HG03060 (cell line): ENCODE measurements around the gene CHST3.

ENCODE experiments used
- ATAC-seq: cut with Tn5 transposase; IDR thresholded peaks from one replicate; pipeline ENCODE4 v1.9.1; 2021; ENCODE audit warnings: low read depth, moderate number of reproducible peaks; ENCODE audit not compliant: unreplicated experiment

Gene CHST3

GRCh38 chr10:72009051-72009424 lies 44.8 kb downstream of the CHST3 start:
- no peak for ATAC-seq

GRCh38 chr10:72009425-72010081 lies 45.4 kb downstream of the CHST3 start:
- no peak for ATAC-seq

- ATAC-seq, result no peak
Observed at GRCh38 chr10:72010234-72010973, 46.2 kb downstream of the CHST3 start.

DNA sequence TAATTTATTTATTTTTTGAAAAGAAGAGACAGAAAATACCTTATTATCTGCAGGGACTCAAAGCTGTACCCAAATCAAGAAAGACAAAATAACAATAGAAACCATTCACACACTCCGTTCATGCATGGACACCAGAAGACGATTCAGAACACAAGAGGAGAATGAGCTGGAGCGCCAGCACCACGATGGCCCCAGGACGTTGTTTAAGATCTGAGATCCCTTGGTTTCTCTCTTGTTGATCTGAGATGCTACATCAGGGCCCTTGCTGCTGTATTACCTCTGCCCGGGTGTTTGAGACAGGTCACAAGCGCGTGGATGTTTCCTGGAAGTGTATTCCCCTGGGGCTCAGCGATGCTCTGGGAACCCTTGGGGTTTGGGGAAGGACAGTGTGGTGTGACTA lies 46.8 kb downstream of the CHST3 start:
- no peak for ATAC-seq

GRCh38 chr10:72011468-72011867 lies 47.3 kb downstream of the CHST3 start:
- no peak for ATAC-seq

DNA sequence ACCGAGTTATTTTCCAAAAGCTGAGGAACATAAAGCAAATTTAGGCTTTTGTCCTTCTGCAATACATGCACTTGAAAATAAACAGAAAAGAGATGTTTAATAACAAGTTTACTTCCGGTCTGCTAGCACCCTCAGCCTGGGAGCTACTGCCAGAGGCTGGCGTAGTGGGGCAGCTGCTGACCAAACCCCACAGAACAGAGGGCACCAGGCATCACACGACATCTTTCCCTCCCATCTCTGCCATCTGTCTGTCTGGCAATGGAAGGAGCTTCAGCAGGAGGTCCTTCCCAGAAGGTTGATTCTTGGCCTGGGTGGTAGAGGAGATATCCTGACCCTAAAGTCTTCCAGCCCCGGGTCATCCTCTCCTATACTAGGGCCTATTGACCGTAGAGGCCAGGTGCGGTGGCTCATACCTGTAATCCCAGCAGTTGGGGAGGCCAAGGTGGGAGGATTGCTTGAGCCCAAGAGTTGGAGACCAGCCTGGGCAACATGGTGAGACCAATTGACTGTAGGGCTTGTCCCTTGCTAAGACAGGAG lies 47.8 kb downstream of the CHST3 start:
- ATAC-seq, result no peak

DNA sequence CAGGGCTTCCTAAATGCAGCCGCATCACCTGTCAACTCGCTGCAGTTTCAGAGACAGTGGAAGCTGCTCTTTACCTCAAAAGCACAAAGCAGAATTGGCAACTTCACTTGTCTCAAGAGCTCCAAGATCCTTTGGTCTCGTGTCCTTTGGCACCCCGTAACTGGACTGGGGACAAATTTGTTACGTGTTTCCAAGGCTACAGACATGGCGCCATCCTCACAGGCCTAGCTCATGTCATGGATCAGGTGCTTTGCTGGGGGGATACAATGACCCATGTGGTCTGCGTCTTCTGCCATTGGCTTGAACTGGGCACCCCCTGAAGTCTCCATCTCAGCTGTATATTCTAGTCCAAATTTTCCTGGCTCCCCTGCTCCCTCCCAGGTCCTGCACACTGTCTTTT lies 48.6 kb downstream of the CHST3 start:
- no peak for ATAC-seq

DNA sequence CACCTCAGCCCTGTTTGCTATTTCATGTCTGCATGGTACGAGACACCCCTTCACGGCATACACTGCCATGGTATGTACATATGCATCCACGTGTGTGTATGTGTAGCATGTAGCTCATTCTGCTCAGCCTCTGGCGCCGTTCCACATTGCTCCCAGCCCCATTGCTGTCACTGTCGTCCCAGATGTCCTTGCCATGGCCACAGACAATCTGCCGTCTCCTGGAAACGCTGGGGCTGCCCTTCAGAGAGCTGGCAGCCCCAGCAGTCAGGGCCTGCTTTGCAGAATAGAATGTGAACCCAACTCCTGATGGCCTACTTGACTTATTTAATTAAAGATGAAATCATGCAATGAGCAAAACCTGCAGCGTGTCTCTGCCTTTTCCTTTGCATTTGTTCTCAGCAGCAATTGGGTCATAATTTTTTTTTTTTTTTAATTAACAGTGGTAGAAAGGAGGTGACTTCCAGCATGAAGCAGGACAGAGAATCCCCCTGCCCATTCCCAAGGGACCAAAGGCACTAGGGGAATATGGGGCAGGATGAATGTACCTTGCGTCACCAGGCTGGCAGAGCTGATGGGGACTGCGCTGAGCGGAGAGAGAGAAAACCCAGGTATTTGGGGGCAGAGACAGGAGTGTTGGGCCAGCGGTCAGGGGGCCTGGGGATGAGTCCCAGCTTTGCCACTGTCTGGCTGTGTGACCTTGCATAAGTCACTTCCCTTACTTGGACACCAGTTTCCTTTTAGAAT lies 49.2 kb downstream of the CHST3 start:
- no peak for ATAC-seq

DNA sequence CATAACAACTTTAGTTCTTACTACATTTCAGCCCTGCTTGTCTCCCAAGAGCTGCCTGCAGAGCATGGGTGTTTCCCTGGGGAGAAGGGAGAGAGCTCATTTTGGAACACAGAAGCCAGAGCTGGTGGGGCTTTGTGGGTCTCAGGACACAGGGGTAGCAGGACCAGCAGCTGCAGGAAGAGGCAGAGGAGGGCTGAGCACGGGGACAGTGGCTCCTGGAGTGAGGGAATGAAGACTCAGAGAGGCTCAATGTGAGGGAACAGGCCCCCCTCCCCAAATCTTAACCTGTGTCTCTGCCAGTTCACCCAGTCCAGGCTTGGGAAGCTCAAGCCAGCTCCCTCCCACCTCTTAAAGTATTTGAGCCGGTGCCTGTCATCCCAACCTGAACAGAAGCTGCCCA lies 50.0 kb downstream of the CHST3 start:
- ATAC-seq, result no peak

DNA sequence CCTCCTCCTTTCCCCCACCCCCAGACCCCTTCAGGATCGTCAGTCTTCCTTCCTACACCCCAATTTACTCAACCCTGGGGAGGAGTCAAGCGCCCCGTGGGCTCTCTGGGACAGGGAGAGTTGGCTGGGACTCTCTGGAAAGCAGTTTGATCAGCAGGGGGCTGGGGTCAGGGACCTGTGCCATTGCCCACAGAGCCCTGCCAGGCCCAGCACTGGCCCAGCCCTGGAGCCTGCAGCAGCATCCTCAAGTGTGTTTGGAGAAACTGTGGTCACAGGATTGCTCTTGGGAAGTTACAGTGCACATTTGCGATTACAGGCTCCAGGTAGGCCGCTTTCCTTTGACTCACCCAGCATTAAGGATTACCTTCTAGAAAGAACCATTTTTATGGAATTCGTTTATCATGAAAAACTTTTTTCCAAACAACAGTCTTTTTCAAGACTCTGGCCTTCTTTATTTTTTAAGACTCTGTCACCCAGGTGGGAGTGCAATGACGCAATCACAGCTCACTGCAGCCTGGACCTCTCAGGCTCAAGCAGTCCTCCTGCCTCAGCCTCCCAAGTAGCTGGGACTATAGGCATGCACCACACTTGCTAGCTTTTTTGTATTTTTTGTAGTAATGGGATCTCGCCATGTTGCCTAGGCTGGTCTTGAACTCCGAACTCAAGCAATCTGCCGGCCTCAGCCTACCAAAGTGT lies 50.7 kb downstream of the CHST3 start:
- no peak for ATAC-seq

DNA sequence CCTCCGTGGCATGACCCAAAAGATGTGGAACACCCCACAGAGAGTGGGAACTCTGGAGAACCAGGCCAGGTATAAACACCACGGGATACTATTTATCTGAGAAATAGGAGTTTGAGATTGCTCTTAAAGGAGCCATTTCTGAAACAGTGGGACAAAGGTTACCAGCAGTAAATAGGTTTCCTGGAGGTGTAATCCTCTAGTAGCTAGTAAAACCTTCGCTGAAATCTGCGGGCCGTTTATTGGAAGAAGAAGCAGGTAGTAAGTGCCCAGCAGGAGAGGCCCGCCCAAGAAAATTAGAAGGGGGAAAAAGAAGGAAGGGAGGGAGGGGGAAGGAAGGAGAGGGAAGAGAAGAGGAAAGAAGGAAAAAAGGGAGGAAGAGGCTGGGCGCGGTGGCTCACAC lies 51.6 kb downstream of the CHST3 start:
- ATAC-seq, result no peak

DNA sequence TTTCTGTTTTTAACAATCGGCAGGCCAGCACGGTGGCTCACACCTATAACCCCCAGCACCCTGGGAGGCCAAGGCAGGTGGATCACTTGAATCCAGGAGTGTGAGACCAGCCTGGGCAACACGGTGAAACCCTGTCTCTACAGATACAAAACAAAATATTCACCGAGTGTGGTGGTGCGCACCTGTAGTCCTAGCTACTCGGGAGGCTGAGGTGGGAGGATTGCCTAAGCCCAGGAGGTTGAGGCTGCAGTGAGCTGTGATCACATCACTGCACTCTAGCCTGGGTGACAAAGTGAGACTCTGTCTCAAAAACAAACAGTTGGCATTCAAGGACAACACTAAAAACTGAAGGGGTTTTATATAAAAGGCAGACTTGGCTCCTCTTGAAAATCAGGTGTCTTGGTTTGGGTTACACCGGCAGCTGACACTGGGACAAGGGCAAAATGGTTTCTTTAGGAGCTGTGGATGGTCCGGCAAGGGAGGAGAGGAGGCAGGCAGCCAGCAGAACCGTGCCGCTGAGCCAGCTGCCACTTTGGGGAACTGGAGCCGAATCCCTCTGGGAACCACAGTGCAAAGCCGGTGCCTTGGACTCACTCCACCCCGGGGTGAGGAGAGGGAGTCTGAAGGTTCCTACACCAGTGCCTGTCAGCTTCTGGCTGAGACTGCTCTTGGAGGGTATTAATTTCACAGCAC lies 52.6 kb downstream of the CHST3 start:
- ATAC-seq, result no peak

DNA sequence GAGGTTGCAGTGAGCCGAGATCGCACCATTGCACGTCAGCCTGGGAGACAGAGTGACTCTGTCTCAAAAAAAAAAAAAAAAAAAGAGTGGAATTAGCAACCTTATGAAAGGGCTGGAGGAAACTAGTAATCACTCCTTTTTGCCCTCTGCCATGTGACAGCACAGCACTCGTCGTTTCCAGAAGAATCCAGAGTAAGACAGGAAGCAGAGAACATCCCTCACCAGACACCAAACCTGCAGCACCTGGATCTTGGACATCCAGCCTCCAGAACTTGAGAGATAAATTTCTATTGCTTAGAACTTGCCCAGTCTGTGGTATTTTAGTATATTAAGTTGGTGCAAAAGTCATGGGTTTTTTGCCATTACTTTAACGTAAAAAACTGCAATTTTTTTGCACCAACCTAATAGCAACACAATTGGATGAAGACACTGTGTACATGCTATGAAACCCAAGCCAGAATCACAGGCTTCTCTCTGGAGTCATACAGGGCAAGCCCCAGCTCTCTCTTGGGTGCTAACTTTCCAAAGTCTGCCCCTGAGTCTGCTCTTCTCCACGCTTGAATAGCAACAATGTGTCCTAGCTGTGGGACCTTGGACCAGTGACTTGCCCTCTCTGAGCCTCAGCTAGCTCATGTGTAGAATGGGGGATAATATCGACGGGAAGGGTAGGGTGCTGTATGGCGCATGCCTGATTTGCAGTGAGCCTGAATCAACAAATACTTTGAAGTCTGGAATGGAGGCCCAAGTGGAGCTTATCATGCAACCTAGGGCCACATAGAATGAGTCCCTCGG lies 55.1 kb downstream of the CHST3 start:
- ATAC-seq, result no peak

DNA sequence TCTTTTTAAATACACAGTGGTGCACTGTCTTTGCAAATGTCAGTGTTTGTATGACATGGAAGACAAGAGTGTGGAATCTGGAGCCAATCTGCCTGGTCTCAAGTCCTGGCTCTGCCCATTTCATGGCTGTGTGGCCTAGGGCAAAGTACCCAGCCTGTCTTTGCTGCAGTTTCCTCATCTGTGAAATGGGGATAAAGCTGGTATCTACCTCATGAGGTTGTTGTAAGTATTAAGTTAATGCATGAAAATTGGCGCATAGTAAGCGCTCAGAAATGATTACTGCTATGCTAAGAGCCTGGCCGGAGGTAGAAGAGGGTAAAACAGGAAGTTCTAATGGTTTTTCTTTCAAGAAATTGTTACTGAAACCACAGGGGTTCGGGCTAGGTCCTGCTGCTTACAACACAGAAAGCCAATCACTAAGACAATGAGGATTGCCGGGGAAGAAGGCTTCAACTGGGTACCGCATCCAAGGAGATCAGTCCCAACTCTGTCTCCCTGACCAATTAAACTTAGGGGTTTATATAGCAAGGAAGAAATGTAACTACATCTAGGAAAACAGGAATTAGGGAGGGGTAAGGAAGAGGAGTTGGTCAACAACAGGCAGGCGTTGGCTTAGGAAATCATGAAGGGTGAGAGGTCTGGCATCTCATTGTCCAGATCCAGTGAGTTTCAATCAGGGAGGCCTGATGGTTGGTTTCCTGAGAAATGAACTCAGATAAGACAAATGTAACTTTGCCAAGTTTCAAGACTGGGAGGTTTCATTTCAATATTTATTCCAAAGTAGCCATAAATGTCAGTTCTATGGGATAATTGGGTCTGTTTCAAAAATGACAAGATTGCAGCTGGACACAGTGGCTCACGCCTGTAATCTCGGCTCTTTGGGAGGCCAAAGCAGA lies 57.0 kb downstream of the CHST3 start:
- ATAC-seq, result no peak

DNA sequence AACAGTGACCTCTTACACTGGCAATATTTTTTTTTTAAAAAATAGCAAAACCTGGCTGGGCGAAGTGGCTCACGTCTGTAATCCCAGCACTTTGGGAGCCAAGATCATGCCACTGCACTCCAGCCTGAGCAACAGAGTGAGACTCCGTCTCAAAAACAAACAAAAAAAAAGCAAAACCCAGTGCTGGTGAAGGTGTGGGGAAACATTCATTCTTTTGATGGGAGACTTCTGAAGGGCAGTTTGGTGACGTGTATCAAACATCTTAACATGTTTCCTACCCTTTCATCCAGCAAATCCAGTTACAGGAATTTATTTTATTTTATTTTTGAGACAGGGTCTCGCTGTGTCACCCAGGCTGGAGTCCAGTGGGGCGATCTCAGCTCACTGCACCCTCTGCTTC lies 58.0 kb downstream of the CHST3 start:
- ATAC-seq, result no peak

GRCh38 chr10:72024596-72024995 lies 60.4 kb downstream of the CHST3 start:
- ATAC-seq, result no peak

DNA sequence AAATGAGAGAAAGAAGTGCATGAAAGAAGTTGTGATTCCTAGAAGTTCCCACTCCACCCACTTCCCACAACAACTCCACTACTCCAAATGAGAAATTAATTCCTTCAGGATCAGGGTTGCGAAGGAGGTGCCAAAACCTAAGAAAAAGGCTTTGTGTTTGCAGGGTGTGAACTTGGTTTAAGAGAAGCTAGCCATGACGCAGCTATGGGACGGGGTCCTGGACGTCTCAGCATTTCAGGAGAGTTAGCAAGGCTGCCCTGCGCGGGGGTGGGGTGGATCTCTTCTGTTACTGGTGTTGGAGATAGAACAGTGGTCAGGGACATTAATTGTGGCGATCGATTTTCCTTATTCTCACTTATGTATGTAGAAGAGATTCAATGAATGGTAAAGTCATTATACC lies 61.2 kb downstream of the CHST3 start:
- no peak for ATAC-seq

DNA sequence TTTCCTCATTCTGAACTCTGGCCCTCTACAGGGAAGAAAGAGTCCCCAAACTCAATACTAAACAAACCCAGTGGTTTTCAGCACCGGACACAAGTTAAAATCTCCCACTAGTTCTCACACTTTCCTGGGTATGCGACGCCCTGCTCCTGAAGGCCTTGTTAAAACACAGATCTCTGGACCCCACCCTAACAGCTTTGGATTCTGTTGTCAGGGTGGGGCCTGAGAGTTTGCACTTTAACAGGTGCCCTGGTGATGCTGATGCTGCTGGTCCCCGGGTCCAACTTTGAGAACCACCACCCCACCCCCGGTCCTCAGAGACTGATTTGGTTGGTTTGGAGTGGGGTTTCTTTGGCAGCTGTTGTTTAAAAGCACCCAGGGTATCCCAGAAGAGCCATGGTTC lies 61.6 kb downstream of the CHST3 start:
- ATAC-seq, result no peak
